NCI-H2227 treated with DMSO at 0.1 percent for 48 hours (cell line): ENCODE data around the gene YBX2.

Experiments
- DNase-seq: peaks from one replicate; lab custom pipeline; 2025; lab: John Stamatoyannopoulos, UW

Gene YBX2

GRCh38 chr17:7243453-7243729, 51.0 kb downstream of the YBX2 start:
- no peak for DNase-seq

- DNase-seq, result peak; percentile 90
Measured at GRCh38 chr17:7242717-7243452, 51.6 kb downstream of the YBX2 start.

GRCh38 chr17:7241783-7242716, 52.4 kb downstream of the YBX2 start, which contains the start of gene GABARAP:
GABARAP (minus strand) TSS chr17:7242449; CDS start chr17:7242330, 119 bp downstream.
- peak; percentile 89 for DNase-seq

- no peak for DNase-seq
Measured at GRCh38 chr17:7241090-7241733, 53.2 kb downstream of the YBX2 start.

- DNase-seq, result no peak
Measured at GRCh38 chr17:7240375-7240774, 54.1 kb downstream of the YBX2 start.

- DNase-seq, result peak; percentile 94
Measured at GRCh38 chr17:7239091-7240027, 55.1 kb downstream of the YBX2 start, which contains the start of gene PHF23. PHF23 (minus strand) TSS chr17:7239457; CDS start chr17:7239279, 178 bp downstream.

- DNase-seq, result no peak
Measured at GRCh38 chr17:7238420-7239090, 55.9 kb downstream of the YBX2 start.
